Calu3 (cell line): ENCODE data around the gene BICDL1. TPM values are rescaled to one million over a fixed set of nuclear protein-coding genes. Genes with fewer than 3 reads are reported as not detected.

Source experiments
- BruUV-seq: library from RNA; stranded (reverse); fragments of 400-500 nt; replicated peaks from 2 replicates; lab custom pipeline; 2021; lab: Mats Ljungman, UMichigan
- CTCF ChIA-PET: fragments of 300-600 bp; sonication (Branson Sonifier 250); formaldehyde crosslinking; loops from one replicate; lab custom pipeline; 2022; ENCODE audit warnings: antibody characterized with exemption; lab: Charles Lee
- DNase-seq: peaks from one replicate; pipeline ENCODE4 v3.0.0; 2022
- H3K27ac Mint-ChIP-seq: one replicate; pipeline ENCODE4 v1.8.0; 2022; ENCODE audit warnings: mixed read lengths; ENCODE audit not compliant: unreplicated experiment
- H3K27me3 Mint-ChIP-seq: one replicate; pipeline ENCODE4 v1.8.0; 2022; ENCODE audit warnings: mixed read lengths; ENCODE audit not compliant: unreplicated experiment
- H3K36me3 Mint-ChIP-seq: one replicate; pipeline ENCODE4 v1.8.0; 2022; ENCODE audit warnings: mild to moderate bottlenecking, moderate library complexity, mixed read lengths; ENCODE audit not compliant: insufficient read depth, unreplicated experiment
- H3K4me1 Mint-ChIP-seq: one replicate; pipeline ENCODE4 v1.8.0; 2022; ENCODE audit warnings: mild to moderate bottlenecking, low read depth, mixed read lengths; ENCODE audit not compliant: unreplicated experiment
- H3K4me3 Mint-ChIP-seq: one replicate; pipeline ENCODE4 v1.8.0; 2022; ENCODE audit warnings: mild to moderate bottlenecking, low read depth, moderate library complexity, mixed read lengths; ENCODE audit not compliant: unreplicated experiment
- H3K9me3 Mint-ChIP-seq: one replicate; pipeline ENCODE4 v1.8.0; 2022; ENCODE audit warnings: low read depth, mixed read lengths; ENCODE audit not compliant: unreplicated experiment
- intact Hi-C: fragments of 100-400 bp; cut with micrococcal nuclease; formaldehyde crosslinking; loops from one replicate; pipeline ENCODE4 v1.10.0; 2022; ENCODE audit not compliant: unreplicated experiment
- total RNA-seq: library from RNA; stranded (reverse); gene quantifications from 2 replicates; pipeline ENCODE4 v1.2.3, GENCODE V29; 2022
- TF ChIP-seq, protein P1 (sequence below): fragments of 200-600 bp; IDR thresholded peaks from one replicate; pipeline ENCODE4 v1.8.0; 2022; ENCODE audit warnings: antibody characterized with exemption; ENCODE audit not compliant: unreplicated experiment

The BICDL1 gene
- total RNA-seq, 1 experiment from 2014 or later: 25.7 TPM

DNA sequence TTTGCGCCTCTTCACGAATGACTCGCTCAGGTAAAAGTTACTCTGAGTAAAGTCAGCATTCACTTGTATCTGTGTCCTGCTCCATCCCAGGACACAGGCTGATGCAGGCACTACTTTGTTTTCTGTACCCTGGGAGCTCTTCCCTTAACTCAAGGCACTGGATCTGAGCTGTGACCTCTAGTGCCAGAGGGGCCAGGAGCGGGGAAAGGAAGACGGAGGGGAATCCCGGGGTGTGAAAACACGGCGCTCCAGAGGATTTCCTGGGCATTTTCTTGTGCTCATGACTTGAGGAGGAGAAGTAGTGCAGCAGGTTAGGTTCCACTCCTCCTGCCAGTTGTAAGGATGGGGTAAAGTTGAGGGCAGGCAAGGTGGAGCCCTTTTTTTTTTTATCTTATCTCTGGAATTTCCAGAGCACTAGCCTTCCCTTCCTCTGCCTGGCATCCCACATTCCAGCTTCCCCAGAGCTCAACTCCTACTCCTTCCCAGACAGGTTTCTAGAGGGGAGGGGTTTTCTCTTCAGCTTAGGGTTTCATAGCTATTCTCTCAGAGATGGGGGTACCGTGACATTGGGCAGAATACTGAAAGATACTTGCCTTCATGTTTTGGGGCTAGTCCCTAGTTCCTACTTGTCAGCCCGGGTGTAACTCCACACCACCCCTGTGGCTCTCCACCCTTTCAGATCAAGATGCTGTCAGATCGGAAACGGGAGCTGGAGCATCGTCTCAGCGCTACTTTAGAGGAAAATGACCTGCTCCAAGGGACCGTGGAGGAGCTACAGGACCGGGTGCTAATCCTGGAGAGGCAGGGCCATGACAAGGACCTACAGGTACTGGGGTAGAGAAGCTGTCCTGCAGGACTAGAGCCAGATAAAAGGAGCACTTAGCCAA, 75.3 kb downstream of the BICDL1 start:
- TF ChIP-seq, protein P1, sequence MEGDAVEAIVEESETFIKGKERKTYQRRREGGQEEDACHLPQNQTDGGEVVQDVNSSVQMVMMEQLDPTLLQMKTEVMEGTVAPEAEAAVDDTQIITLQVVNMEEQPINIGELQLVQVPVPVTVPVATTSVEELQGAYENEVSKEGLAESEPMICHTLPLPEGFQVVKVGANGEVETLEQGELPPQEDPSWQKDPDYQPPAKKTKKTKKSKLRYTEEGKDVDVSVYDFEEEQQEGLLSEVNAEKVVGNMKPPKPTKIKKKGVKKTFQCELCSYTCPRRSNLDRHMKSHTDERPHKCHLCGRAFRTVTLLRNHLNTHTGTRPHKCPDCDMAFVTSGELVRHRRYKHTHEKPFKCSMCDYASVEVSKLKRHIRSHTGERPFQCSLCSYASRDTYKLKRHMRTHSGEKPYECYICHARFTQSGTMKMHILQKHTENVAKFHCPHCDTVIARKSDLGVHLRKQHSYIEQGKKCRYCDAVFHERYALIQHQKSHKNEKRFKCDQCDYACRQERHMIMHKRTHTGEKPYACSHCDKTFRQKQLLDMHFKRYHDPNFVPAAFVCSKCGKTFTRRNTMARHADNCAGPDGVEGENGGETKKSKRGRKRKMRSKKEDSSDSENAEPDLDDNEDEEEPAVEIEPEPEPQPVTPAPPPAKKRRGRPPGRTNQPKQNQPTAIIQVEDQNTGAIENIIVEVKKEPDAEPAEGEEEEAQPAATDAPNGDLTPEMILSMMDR: no peak
- CTCF ChIA-PET: no interaction called here
- Mint-ChIP-seq H3K27me3 (no peaks in the 10 kb centered on the region), H3K4me1 (peaks cover 18% of the 10 kb centered on the region), H3K36me3 (no peaks in the 10 kb centered on the region), H3K27ac (no peak overlapping the region), H3K9me3 (no peaks in the 10 kb centered on the region), H3K4me3 (no peak overlapping the region)
- no peak for DNase-seq
- intact Hi-C loops: no loop called here
- no TSS peak for BruUV-seq

DNA sequence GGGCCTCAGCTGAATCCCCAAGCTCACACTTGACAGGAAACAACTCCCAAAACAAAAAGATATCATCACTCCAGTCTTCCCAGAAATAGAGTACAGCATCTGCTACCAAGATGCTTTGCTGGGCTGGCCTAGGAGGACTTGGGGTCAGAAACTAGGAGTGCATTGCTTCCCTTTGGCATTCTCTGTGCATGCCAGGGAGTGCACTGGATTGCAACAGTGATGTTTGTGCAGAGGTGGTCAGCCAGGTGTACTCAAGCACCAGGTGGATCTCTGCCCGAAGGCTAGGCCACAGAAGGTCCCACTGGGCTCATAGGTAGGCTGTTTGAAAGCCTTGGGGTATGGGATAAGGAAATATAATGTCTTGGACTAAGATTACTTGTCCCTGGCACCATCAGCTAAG, 76.4 kb downstream of the BICDL1 start:
- CTCF ChIA-PET: no interaction called here
- H3K27ac Mint-ChIP-seq: no peak overlapping the region
- no TSS peak for BruUV-seq
- no peaks in the 10 kb centered on the region for H3K36me3 Mint-ChIP-seq
- peaks cover 18% of the 10 kb centered on the region for H3K4me1 Mint-ChIP-seq
- intact Hi-C loops: no loop called here
- no peak for DNase-seq
- H3K9me3 Mint-ChIP-seq: no peaks in the 10 kb centered on the region
- TF ChIP-seq, protein P1: no peak
- no peaks in the 10 kb centered on the region for H3K27me3 Mint-ChIP-seq
- no peak overlapping the region for H3K4me3 Mint-ChIP-seq

DNA sequence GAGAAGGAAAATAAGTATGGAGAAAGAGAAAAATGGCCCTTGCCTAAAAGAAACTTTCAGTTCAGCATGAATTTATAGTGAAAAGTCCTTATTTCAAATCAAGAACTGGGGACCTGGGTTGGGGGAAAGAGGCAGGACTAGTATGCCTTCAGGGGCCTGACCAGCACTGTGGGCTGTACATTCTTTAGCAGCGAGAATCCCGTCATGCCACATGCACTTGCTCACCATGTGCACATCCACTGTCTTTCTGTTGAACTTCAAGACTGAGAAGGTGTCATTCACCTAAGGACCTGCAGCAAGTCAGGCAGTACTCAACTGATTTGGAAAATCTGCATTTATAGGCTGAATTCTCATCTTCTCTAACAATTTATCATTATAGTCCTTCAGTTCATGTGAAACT, 77.3 kb downstream of the BICDL1 start:
- Mint-ChIP-seq H3K36me3 (no peaks in the 10 kb centered on the region), H3K9me3 (no peaks in the 10 kb centered on the region), H3K4me1 (peaks cover 18% of the 10 kb centered on the region), H3K27me3 (no peaks in the 10 kb centered on the region), H3K27ac (no peak overlapping the region), H3K4me3 (no peak overlapping the region)
- no TSS peak for BruUV-seq
- TF ChIP-seq, protein P1: no peak
- intact Hi-C loops: no loop called here
- CTCF ChIA-PET: no interaction called here
- DNase-seq: no peak

DNA sequence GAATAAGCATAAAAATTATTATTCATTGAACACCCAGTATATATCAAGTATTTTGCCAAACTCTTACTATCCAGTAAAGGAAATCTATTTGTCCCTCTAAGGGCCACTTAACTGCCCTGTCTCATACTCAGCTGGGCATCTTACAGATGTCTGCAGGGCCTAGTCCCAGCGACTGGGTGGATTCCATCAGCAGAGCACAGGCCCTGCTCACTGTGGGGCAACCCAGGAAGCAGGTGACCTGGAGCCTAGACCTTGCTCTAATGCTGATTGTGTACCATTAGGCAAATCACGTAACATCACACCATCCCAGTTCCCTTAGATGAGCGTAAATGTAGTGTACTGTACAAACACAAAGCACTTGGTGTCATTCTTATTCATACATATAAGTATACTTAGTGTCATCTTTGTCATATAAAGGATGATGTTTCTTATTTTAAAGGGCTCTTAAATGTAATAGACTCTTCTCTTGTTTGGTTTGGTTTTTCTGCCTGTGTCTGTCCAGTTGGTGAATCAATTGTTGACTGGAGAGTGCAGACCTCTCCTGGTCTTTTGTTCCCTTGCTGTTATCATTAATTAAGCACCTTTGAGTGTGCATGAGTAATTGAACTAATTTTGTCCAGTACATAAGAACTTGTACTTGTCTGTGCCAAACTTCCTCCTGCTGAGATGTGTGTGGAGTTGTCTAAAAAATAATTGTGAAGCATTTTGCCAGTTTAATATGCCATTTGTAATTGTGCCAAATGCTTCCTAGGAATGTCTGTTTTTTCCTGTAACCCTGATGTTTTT, 78.2 kb downstream of the BICDL1 start:
- no peaks in the 10 kb centered on the region for H3K9me3 Mint-ChIP-seq
- H3K4me3 Mint-ChIP-seq: no peak overlapping the region
- TF ChIP-seq, protein P1: no peak
- H3K27ac Mint-ChIP-seq: no peak overlapping the region
- peaks cover 18% of the 10 kb centered on the region for H3K4me1 Mint-ChIP-seq
- CTCF ChIA-PET: interaction anchor here (0.5 kb wide), 1 partner anchor 1869 kb away, joined by 3 read pairs; no protein-coding TSS in a partner anchor
- no peaks in the 10 kb centered on the region for H3K36me3 Mint-ChIP-seq
- DNase-seq: no peak
- no peaks in the 10 kb centered on the region for H3K27me3 Mint-ChIP-seq
- no TSS peak for BruUV-seq
- intact Hi-C loops: no loop called here
